Stimulated activated CD8-positive, alpha-beta memory T cell treated with anti-CD3 and anti-CD28 coated beads, Interleukin-7, amount 100 ng/mL, for 4 hours (primary cell): ENCODE data around the gene MCM9.

Experiments used
- DNase-seq, 2 donors: peaks; one replicate each; pipeline ENCODE4 v3.0.0-alpha.2; 2020; ENCODE audit warnings: low read depth in 2 of 2

Gene MCM9

DNA sequence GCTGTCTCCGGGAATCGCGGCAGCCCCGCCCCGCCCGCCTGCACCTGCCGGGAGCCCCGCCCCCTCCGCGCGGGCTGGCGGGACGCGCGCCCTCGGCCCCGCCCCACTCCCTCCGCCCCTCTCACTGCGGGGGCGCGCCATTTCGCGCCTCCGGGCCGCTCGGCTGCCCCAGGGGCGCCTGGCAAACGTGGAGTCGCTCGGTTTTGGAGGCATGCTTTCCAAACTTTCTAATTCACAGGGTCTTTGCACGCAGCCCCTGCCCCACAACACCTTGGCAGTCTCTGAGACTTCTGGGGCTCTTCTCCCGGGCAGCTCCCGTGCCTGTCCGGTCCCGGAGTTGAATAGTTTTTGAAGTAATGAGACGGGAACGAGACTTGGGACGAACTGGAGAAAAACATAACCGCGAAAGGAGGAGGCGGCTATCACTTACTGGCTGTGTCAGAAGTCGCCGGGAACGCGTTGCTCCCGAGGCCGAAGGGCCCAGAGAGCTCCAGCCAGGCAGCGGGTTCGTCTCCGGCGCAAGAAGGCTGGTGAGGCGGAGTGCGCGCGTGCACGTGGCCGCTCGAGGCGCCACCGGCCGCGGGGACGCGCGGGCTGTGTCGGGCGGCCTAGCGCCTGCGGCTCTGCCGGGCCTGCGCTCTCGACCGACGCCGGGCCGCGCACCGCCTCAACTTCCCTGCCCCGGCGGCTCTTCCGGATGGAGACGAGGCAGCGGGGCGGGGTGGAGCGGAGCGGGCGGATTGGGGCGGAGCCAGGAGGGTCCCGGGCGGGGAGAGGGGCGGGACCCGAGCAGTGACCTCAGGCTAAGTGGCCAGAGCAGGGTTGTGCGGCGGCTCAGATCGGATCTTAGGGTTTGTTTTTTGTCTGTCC lies at the start of gene MCM9:
MCM9 (minus strand) TSS at position 699 of the 870 bp plus-strand sequence. CDS start 3,436 bp downstream, outside the sequence.
- peak; percentile 56 to 84 for DNase-seq

DNA sequence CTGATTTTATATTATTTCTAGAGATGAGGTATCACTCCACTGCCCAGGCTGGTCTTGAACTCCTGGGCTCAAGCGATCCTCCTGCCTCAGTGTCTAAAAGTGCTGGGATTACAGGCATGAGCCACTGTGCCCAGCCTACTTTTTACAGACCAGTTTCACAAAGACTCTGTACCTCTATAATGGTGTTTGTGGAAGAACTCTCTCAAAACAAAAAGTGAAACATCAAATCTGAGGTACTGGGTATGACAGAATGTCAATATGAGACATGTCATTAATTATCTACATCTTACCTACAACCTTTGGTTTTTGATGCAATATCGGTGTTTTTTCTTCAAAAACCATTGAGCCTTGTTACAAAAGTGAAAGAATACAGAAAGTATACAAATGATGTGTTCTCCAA lies 49.4 kb upstream of the MCM9 start:
- DNase-seq, result no peak

DNA sequence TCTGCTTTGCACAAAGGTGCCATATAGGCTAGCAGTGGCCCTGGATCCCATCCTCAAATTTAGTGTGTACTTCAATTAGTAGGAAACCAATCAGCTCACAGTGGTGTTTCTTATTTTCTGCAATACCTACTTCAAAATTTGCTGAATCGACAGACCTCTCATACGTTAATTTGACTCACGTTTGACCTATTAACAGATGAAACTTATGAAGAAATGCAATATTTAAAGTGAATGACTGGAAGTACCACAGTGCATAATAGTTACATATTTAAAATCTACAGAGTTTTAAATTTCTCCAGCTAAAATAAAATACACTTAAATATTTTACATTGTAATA lies 47.6 kb upstream of the MCM9 start:
- no peak for DNase-seq

DNA sequence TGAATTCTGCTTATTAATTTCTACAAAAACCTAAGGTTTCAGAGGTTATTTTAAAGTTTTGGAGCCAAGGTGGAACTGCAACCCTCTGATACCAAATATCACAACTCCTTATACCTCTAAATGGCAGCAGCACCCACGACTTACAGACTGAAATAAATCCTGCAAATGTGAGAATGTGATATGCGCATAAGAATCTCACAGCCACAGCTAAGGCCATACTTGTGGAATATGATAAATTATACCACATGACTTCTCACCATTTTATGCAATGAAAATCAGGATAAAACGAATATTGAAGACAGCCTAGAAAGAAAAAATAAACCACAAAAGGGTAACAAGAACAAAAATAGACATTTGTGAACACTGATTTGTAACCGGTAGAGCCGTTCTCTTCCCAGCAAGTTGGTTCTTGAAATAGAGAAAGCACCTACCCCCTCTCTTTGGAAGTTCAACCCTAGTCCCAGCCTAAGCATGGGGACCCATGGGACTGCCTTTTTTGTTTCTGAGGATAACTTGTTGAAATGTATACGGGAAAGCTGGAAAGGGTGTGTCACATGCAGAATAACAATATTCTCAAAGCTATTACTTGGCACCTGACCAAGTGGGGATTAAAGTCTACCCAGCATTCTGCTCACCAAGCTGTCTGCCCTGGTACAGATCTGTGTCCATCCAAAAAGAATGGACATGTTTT lies 47.1 kb upstream of the MCM9 start:
- DNase-seq, result no peak

DNA sequence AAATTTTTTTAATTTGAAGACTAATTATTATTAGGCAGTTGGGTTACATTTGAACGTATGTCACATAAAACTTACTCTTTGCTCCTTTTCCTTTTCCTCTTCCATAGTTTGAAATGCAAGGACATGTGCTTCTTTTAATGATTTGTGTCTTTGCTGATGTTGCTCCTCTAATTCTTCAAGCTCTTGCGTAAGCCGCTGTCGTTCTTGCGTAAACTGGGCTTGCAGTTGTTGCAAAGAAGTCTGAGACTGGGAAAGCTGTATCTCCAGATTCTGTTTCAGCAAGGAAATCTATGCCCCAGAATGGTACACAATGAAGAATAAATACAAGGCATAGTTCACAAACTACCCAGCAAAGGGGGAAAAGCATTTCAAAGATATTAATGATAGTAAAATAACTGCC lies 45.1 kb upstream of the MCM9 start:
- DNase-seq, result no peak

DNA sequence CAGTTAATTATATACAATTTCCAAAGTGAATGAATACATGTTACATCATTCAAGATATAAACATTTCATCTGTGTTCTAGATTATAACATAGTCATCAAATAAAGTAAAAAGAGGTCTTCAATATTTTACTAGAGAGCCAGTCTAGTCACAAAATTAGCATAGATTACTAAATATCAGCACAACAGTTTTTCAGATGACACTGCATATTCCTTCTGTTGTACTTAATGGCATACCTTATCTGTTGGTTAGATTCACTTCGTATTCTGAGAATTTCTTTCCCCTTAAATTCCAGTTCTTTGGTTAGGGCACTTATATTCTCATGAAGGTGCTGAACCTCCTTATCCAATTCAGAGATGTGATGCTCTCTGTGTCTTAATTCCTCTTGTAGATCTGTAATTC lies 39.8 kb upstream of the MCM9 start:
- no peak for DNase-seq

DNA sequence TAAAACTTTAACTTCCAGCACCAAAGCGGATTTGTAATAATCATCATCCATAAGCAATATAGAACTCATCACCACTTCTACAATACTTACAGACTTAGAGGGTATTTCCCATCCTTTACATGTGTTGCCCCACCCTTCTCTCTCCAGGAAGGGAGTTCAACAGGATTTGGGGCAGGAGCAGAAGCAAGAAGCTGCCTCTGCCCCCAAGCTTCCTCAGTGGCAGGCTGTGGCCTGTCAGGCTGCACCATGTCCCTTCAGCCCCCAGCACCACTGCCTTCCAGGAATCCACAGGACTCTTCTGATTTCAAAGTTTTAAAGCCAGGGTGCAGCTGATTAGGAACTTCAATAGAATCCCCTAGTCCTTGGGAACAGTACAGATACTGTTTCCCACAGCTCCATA lies 36.7 kb upstream of the MCM9 start:
- no peak for DNase-seq

DNA sequence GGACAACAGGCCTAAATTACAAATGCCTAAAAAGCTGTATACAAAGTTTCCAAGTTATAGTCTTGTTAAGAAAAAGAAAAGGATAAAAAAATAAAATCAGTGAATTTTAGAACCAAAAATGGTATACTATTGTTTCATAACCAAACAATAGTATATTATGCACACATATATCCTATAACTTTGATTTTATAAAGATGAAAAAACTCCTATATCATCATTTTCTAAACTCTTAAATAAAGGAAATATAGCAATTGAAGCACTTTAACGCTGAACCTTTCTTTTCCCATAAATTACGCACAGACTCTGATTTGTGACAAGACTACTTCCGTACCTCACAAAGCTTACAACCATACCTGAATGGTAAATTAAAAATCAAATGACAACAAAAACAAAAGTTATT lies 35.9 kb upstream of the MCM9 start:
- DNase-seq, result no peak

DNA sequence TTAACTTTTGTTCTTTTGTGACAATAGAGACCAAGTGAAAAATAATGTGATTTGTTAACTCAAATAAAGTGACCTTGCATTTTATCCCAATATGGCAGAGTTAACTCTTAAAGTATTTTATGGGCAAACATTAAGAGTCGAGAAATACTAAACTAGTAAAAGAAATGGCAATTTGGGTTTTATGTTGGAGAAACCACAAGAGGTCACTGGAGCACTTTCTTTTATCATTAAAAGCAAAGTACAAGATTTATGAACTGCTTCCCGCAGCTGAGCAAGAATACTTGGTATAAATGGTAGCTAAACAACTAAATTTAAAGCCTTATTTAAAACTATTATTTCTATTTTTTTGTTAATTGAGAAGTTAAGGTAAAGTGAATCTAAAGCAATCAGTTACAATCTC lies 33.5 kb upstream of the MCM9 start:
- no peak for DNase-seq

DNA sequence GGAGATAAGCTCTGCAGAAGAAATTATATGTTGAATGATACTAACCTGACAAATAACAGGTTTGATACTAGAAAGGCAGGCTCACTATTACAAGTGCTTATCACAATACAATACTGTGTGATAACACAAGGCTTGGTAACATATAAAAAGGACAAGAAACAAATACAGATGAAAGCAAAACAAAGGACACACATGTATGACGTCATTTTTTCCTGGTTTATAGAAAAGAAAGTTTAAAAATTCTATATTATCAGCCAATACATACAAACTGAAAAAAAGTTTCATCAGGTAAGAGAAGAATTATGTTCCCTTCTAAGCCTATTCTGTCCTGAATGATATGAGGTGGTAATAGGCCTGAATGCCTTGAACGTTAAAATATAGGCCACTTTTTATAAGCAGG lies 32.3 kb upstream of the MCM9 start:
- no peak for DNase-seq

DNA sequence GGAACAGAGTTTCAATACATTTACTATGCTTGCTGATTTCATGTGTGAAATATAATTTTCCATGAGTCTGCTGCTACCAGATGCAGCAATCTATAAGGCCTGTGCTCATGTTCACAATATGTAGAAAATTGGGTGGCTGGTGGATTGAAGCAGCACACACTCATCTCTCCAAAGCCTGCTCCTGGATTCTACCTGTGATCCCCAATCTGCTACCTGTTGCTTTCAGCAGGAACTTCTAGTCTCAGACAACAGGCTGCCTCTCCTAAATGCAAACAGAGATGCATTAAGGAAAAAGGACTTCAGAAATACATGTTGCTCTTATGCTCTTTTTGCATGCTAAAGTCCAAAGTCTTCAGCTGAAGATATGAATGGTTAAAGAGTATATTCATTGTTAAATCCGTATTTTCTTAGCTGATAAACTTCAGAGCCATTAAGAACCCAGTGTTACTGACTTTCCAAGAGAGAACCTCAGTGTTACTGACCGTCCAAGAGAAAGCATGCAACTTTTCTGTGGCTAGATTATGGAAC lies 30.9 kb upstream of the MCM9 start:
- DNase-seq, result no peak

DNA sequence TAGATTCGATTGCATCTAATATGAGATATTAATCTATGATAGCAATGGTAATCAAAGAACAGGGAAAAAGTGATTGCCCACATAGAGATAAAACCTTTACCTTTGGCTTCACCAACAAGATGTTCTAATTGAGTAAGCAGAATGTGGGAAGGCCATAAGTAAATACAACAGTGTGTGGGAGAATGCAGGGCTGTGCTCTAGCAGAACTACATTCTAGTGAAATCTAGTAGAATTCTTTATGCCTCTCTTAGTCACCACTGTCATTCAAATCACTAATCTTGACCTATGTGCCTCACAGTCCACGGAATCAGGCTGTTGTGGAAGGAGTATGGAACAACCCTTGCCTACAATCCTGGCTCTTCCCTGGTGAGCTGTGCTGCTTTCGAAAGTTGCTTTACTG lies 30.4 kb upstream of the MCM9 start:
- DNase-seq, result no peak

DNA sequence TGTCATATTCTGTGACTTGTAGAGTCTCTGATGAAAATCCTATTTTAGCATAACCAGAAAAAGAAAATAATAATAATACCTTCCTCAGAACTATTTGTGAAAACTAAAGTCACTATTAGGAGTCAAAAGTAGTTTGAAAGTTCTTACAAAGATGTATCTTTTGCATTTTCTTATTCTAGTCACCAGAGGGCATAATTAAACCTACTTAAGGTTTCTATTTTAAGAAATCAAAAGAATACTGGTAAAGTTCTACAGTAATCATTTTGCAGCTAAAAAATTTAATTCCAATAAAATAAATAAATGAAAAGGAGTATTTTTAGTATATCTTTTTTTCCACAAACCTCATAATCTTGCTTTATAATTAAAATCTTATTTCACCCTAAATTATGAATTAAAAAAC lies 28.0 kb upstream of the MCM9 start:
- no peak for DNase-seq

DNA sequence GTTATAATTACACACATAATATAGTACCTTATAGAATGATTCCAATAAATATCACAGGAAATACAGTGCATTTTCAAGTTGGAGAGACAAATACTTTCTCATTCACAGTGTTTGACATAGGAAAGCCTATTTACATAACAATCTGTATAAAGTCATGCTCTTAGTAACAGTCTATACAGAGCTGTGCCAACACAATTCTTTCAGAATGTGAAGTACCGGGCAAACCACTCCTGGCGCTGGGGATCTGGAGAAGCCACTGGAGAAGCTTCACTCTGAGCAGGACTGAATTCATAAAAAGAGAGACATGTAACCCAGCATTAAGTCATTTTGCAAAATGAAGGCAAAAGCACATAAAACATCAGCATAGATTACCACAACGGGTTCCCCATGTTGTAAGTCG lies 24.9 kb upstream of the MCM9 start:
- DNase-seq, result no peak

DNA sequence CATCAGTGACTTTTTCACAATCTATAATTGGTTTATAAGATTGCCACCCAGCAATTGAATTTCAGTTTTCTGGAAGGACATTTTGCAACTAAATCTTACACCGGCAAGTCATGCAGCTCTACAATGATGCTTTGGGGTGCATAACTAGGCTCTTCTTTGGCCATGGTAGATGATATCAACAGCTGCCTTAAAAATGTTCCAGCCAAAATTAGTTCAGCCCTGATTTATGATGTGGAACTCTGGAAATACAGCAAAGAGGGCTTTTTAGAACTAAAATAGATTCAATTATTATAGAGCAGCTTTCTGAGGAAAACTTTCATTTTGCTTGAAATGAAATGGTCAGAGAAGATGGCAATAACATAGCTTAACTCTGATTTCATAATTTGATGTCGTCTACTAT lies 18.4 kb upstream of the MCM9 start:
- DNase-seq, result no peak

DNA sequence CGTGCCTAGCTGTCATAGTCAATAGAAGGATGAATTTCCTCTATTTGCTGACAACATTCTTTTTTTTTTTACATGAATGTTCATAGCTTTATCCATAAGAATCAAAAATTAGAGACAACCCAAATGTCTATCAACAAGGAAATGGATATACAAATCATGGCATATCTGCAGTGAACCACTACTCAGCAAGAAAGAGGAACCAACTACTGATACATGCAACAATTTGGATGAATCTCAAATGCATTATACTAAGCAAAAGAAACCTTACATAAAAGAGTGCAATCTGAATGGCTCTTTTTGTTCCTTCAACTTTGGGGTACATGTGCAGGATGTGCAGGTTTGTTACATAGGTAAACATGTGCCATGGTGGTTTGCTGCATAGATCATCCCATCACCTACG lies 17.7 kb upstream of the MCM9 start:
- no peak for DNase-seq

DNA sequence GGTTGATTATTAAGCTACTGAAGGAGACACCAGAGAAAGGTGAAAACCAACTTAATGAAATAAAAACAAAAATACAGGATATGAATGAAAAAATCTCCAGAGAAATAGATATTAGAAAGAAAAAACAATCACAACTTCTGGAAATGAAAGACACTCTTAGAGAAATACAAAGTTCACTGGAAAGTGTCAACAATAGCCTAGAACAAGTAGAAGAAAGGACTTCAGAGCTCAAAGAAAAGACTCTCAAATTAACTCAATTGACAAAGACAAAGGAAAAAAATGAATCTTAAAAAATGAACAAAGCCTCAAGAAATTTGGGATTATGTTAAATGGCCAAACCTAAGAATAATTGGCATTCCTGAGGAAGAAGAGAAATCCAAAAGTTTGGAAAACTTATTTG lies 10.3 kb upstream of the MCM9 start:
- DNase-seq, result no peak

DNA sequence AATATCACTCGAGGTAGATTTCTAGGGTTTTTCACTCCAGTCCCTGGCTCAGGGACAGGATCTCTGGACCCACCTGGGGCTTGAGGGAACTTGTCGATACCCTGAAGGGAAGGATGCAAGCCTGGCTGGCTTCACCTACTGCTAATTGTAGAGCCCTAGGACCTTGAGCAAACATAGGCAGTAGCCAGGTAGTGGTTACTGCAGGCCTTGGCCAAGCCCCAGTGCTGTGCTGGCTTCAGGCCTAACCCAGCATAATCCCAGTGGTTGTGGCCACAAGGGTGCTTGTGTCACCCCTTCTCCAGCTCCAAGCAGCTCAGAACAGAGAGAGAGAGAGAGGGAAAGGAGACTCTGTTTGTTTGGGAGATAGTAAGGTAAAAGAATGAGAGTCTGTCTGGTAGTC lies 5.8 kb upstream of the MCM9 start:
- no peak for DNase-seq

DNA sequence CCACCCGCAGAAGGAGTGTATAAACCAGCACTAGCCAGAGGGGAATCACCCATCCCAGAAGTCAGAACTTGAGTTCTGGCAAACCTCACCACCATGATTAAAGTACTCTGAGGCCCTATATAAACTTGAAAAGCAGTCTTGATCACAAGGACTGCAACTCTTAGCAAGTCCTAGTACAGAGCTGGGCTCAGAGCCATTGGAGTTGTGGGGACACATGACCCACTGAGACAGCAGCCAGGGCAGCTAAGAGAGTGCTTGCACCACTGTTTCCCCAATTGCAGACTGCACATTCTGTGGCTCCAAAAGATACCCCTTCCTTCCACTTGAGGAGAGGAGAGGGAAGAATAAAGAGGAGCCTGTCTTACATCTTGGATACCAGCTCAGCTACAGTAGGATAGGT lies 4.7 kb upstream of the MCM9 start:
- DNase-seq, result no peak

DNA sequence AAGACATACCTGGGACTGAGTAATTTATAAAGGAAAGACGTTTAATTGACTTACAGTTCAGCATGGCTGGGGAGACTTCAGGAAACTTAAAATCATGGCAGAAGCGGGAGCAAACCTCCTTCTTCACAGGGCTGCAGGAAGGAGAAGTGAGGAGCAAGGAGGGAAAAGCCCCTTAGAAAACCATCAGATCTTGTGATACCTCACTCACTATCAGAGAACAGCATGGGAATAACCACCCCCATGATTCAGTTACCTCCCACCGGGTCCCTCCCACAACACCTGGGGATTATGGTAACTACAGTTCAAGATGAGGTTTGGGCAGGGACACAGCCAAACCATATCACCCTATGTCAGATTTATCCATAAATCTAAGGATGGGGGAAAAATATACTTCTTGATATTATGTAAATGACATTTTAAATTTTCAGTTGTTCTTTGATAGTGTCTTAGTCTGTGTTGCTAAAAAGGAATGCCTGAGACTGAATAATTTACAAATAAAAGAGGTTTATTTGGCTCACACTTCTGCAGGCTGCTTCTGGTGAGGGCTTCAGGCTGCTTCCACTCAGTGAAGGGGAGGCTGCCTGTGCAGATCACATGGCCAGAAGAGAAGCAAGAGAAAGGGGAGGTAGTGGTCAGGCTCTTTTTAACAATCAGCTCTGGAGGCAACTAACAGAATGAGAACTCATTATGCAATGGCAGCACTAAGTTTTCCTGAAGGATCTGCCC lies 1.2 kb upstream of the MCM9 start:
- no peak for DNase-seq

DNA sequence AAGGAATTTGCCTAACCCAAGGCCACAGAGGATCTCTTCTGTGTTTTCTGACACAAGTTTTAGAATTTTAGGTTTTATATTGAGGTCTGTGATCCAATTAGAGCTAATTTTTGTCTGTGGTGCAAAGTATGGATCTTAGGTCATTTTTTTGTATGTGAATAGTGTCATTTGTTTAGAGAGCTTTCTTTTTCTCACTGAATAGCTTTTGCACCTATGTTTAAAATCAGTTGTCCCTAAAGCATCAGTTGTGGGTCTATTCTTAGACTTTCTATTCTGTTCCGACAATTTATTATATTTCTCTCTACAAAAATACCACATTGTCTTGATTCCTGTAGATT lies 341 bp upstream of the MCM9 start:
- DNase-seq, result no peak

DNA sequence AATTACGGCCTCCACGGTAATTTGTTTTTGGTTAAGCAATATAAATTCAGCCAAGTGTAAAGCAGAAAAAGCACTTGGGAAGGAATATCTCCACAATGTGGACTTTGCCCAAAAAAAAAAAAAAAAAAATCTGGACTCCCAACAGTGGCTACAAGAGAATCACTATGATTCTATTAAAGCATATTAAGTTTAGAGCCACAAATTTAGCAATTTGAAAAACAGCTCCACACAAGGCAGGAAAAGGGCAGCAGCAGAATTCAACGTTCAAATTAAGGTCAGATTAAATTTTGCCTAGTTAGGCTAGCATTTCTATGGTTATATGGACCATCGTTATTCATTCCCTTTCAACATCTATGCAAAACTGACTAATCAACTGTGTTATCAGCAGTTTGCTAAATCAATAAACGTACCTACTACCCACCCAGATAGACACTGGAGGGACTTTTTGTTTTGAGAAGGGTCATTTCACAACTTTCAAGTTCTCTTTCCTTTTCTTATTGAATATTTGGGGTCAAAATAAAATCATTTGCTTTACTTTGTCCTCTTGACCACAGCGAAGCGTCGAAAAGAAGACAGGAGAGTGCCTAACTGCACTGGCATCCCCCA lies 1.0 kb downstream of the MCM9 start:
- no peak for DNase-seq
